Loucy (cell line): ENCODE measurements around the gene PDE6B.

Source experiments
- H2AFZ ChIP-seq: fragments of 200-600 bp; sonication (generic); 2 replicates; pipeline ENCODE4 v1.6.0; 2016; ENCODE audit warnings: antibody characterized with exemption, mild to moderate bottlenecking, low read length, moderate library complexity
- H3F3A ChIP-seq: fragments of 200-600 bp; 2 replicates; pipeline ENCODE4 v1.6.0; 2016; ENCODE audit warnings: antibody characterized with exemption, low read depth, mild to moderate bottlenecking
- H3K27me3 ChIP-seq: fragments of 200-600 bp; sonication (generic); 2 replicates; pipeline ENCODE4 v1.6.1; 2014; ENCODE audit warnings: low read length, mild to moderate bottlenecking; ENCODE audit not compliant: insufficient read depth, poor library complexity, severe bottlenecking
- H3K36me3 ChIP-seq: fragments of 200-600 bp; sonication (generic); 2 replicates; pipeline ENCODE4 v1.6.1; 2016; ENCODE audit warnings: low read length; ENCODE audit not compliant: insufficient read depth
- H3K4me1 ChIP-seq: fragments of 200-600 bp; sonication (generic); 2 replicates; pipeline ENCODE4 v1.5.1; 2014; ENCODE audit warnings: low read length, mild to moderate bottlenecking; ENCODE audit not compliant: insufficient read depth, poor library complexity, severe bottlenecking
- H3K4me2 ChIP-seq: fragments of 200-600 bp; sonication (generic); 2 replicates; pipeline ENCODE4 v1.6.0; 2014; ENCODE audit warnings: antibody characterized with exemption, low read length, low read depth, mild to moderate bottlenecking; ENCODE audit not compliant: poor library complexity, severe bottlenecking
- H3K4me3 ChIP-seq: fragments of 200-600 bp; sonication (generic); 2 replicates; pipeline ENCODE4 v1.5.1; 2014; ENCODE audit warnings: low read length, mild to moderate bottlenecking, mixed read lengths; ENCODE audit not compliant: poor library complexity, severe bottlenecking
- H3K79me2 ChIP-seq: fragments of 200-600 bp; sonication (generic); 2 replicates; pipeline ENCODE4 v1.6.1; 2014; ENCODE audit warnings: low read length; ENCODE audit not compliant: insufficient read depth
- H3K9ac ChIP-seq: fragments of 200-600 bp; sonication (generic); 2 replicates; pipeline ENCODE4 v1.6.0; 2014; ENCODE audit warnings: mild to moderate bottlenecking, low read depth, low read length, moderate library complexity; ENCODE audit not compliant: poor library complexity, severe bottlenecking
- H3K9me2 ChIP-seq: fragments of 200-600 bp; sonication (generic); replicated peaks from 2 replicates; pipeline ENCODE4 v1.6.1; 2016; ENCODE audit warnings: low read depth, low read length, mixed read lengths
- H3K9me3 ChIP-seq: fragments of 200-600 bp; sonication (generic); 2 replicates; pipeline ENCODE4 v1.6.1; 2014; ENCODE audit warnings: mild to moderate bottlenecking, antibody characterized with exemption, low read length, low read depth; ENCODE audit not compliant: insufficient read depth
- H4K20me1 ChIP-seq: fragments of 200-600 bp; sonication (generic); 2 replicates; pipeline ENCODE4 v1.6.0; 2014; ENCODE audit warnings: antibody characterized with exemption, low read length, mild to moderate bottlenecking; ENCODE audit not compliant: insufficient read depth, poor library complexity, severe bottlenecking
- CTCF ChIP-seq: fragments of 200-600 bp; sonication (generic); conservative IDR thresholded peaks from 2 replicates; pipeline ENCODE4 v1.5.1; 2014; ENCODE audit warnings: mild to moderate bottlenecking, antibody characterized with exemption, low read length
- EZH2phosphoT487 ChIP-seq: fragments of 200-600 bp; IDR thresholded peaks from 2 replicates; pipeline ENCODE4 v1.6.1; 2018; ENCODE audit warnings: antibody characterized with exemption, mild to moderate bottlenecking, moderate library complexity, borderline replicate concordance

Gene PDE6B

GRCh38 chr4:600166-600565 is 25.2 kb upstream of the PDE6B start:
- Histone ChIP-seq H3K4me2 (no peak overlapping the region), H3K4me3 (no peak overlapping the region), H3K9me2 (no peaks in the 10 kb centered on the region), H3K27me3 (no peaks in the 10 kb centered on the region), H3K4me1 (peaks cover 17% of the 10 kb centered on the region), H3K36me3 (no peaks in the 10 kb centered on the region), H2AFZ (no peak overlapping the region), H3K79me2 (no peaks in the 10 kb centered on the region), H4K20me1 (no peaks in the 10 kb centered on the region), H3K9ac (no peak overlapping the region), H3K9me3 (peaks cover 8% of the 10 kb centered on the region; the same call in 1 of the 2 replicates), H3F3A (no peaks in the 10 kb centered on the region)
- no peak for TF ChIP-seq CTCF
- TF ChIP-seq EZH2phosphoT487, result no peak

GRCh38 chr4:600850-601515 is 24.4 kb upstream of the PDE6B start:
- H3K9me2 ChIP-seq, result no peaks in the 10 kb centered on the region
- H3F3A ChIP-seq, result no peaks in the 10 kb centered on the region
- H3K36me3 ChIP-seq, result no peaks in the 10 kb centered on the region
- no peak overlapping the region for H3K9ac ChIP-seq
- no peaks in the 10 kb centered on the region for H3K79me2 ChIP-seq
- no peaks in the 10 kb centered on the region for H3K27me3 ChIP-seq
- no peaks in the 10 kb centered on the region for H4K20me1 ChIP-seq
- H3K4me2 ChIP-seq, result no peak overlapping the region
- H3K4me1 ChIP-seq, result peaks cover 23% of the 10 kb centered on the region
- H3K4me3 ChIP-seq, result no peak overlapping the region
- H3K9me3 ChIP-seq, result peaks cover 8% of the 10 kb centered on the region; the same call in 1 of the 2 replicates
- TF ChIP-seq CTCF, result no peak
- no peak for TF ChIP-seq EZH2phosphoT487
- no peak overlapping the region for H2AFZ ChIP-seq

GRCh38 chr4:601612-602558 is 23.5 kb upstream of the PDE6B start:
- TF ChIP-seq CTCF, result no peak
- H2AFZ ChIP-seq, result no peak overlapping the region
- H3K27me3 ChIP-seq, result no peaks in the 10 kb centered on the region
- no peaks in the 10 kb centered on the region for H3K9me2 ChIP-seq
- H3F3A ChIP-seq, result no peaks in the 10 kb centered on the region
- H3K4me3 ChIP-seq, result no peak overlapping the region
- no peaks in the 10 kb centered on the region for H3K36me3 ChIP-seq
- H3K9me3 ChIP-seq, result peaks cover 2% of the 10 kb centered on the region; the same call in 1 of the 2 replicates
- no peaks in the 10 kb centered on the region for H4K20me1 ChIP-seq
- no peak overlapping the region for H3K4me2 ChIP-seq
- no peaks in the 10 kb centered on the region for H3K79me2 ChIP-seq
- H3K9ac ChIP-seq, result no peak overlapping the region
- peaks cover 23% of the 10 kb centered on the region for H3K4me1 ChIP-seq
